K562 (cell line): ENCODE measurements around the gene UQCRC2. TPM values are rescaled to one million over a fixed set of nuclear protein-coding genes. Genes with fewer than 3 reads are reported as not detected.

Experiments
- ATAC-seq: fragments of 200-7000 bp; cut with Tn5 transposase; 3 replicates; pipeline ENCODE4 v1.9.1; 2020; ENCODE audit warnings: moderate library complexity
- BruUV-seq: library from RNA; stranded (reverse); fragments of 400-500 nt; replicated peaks from 2 replicates; lab custom pipeline; 2021; lab: Mats Ljungman, UMichigan
- CTCF ChIA-PET: fragments of 300-600 bp; formaldehyde crosslinking; extraction: SDS; loops from one replicate; lab custom pipeline; 2021; ENCODE audit warnings: low intra/inter-chr PET ratio; lab: Yijun Ruan, JAX
- POLR2A ChIA-PET: fragments of 300-600, 350-650 bp; sonication (Branson Sonifier 250); formaldehyde crosslinking; extraction: SDS; loops from one replicate; lab custom pipeline; 2021; ENCODE audit warnings: antibody characterized with exemption, inconsistent platforms; lab: Yijun Ruan, JAX
- DNase-seq, 4 experiments: peaks; one replicate each; pipeline versions ENCODE4 v3.0.0 to v3.0.0-alpha.2; 2011 to 2018; ENCODE audit warnings: low spot score in 3 of 4, mixed read lengths in 3 of 4; ENCODE audit errors: extremely low read depth in 1 of 4
- FAIRE-seq: peaks from 2 replicates; lab custom pipeline; 2011; peaks lifted over from hg19 to GRCh38; lab: Jason Lieb, UNC
- H2AFZ ChIP-seq: 2 replicates; pipeline ENCODE4 v1.6.0; 2011; ENCODE audit warnings: low read depth, low read length, control low read depth, inconsistent platforms
- H3K27ac ChIP-seq: fragments of 200-600 bp; 3 replicates; pipeline ENCODE4 v1.8.0; 2011; ENCODE audit warnings: low read depth, mild to moderate bottlenecking, control low read depth, inconsistent platforms, low read length, moderate library complexity, mixed read lengths; ENCODE audit errors: extremely low read depth
- H3K27me3 ChIP-seq, 2 experiments: fragments of 300-600 bp in 1 of 2; 2 replicates in 1 of 2; 3 replicates in 1 of 2; pipeline versions ENCODE4 v1.6.0 to v1.8.0; 2011; ENCODE audit warnings: inconsistent platforms in 2 of 2, low read length in 2 of 2, mild to moderate bottlenecking in 1 of 2, mixed read lengths in 1 of 2, moderate library complexity in 1 of 2; ENCODE audit not compliant: control insufficient read depth in 2 of 2, insufficient read depth in 2 of 2
- H3K36me3 ChIP-seq: fragments of 300-600 bp; 3 replicates; pipeline ENCODE4 v1.8.0; 2011; ENCODE audit warnings: mild to moderate bottlenecking, low read length, inconsistent platforms; ENCODE audit not compliant: control insufficient read depth, insufficient read depth
- H3K4me1 ChIP-seq, 2 experiments: fragments of 200-600 bp in 1 of 2; replicated peaks in 1 of 2; 2 replicates in 1 of 2; 3 replicates in 1 of 2; pipeline versions ENCODE4 v1.5.1 to v1.8.0; 2011; ENCODE audit warnings: inconsistent platforms in 2 of 2, low read length in 2 of 2, mild to moderate bottlenecking in 1 of 2, mixed read lengths in 1 of 2, moderate library complexity in 1 of 2; ENCODE audit not compliant: control insufficient read depth in 2 of 2, insufficient read depth in 2 of 2
- H3K4me2 ChIP-seq: 2 replicates; pipeline ENCODE4 v1.6.1; 2011; ENCODE audit warnings: low read length, control low read depth, inconsistent platforms, mixed read lengths; ENCODE audit not compliant: insufficient read depth
- H3K4me3 ChIP-seq: fragments of 200-600 bp; sonication (generic), shearing (Covaris generic); 2 replicates; pipeline ENCODE4 v1.5.1; 2016; ENCODE audit warnings: control low read depth, inconsistent platforms
- H3K79me2 ChIP-seq: fragments of 200-600 bp; 3 replicates; pipeline ENCODE4 v1.8.0; 2011; ENCODE audit warnings: low read length, inconsistent platforms; ENCODE audit not compliant: control insufficient read depth, insufficient read depth
- H3K9ac ChIP-seq, 2 experiments: 2 replicates each; pipeline versions ENCODE4 v1.6.0 to v1.6.1; 2011; ENCODE audit warnings: low read depth in 2 of 2, low read length in 2 of 2, control low read depth in 1 of 2, inconsistent platforms in 1 of 2, mild to moderate bottlenecking in 1 of 2, mixed read lengths in 1 of 2; ENCODE audit not compliant: insufficient read depth in 1 of 2
- H3K9me1 ChIP-seq: one replicate; pipeline ENCODE4 v1.6.0; 2011; ENCODE audit warnings: inconsistent platforms, mild to moderate bottlenecking, low read length, moderate library complexity; ENCODE audit not compliant: control insufficient read depth, insufficient read depth
- H3K9me3 ChIP-seq: replicated peaks from 2 replicates; pipeline ENCODE4 v1.5.1; 2011; ENCODE audit warnings: low read depth, low read length, inconsistent platforms; ENCODE audit not compliant: control insufficient read depth, insufficient read depth
- H4K20me1 ChIP-seq: replicated peaks from 2 replicates; pipeline ENCODE4 v1.6.1; 2011; ENCODE audit warnings: low read length, inconsistent platforms, mixed read lengths; ENCODE audit not compliant: control insufficient read depth, insufficient read depth
- ADNP ChIP-seq: fragments of 200-800 bp; sonication (Bioruptor generic); IDR thresholded peaks from 2 replicates; pipeline ENCODE4 v1.6.1; 2016; ENCODE audit warnings: missing genetic modification characterization, missing compliant biosample characterization
- CC2D1A ChIP-seq: fragments of 450-650 bp; IDR thresholded peaks from 2 replicates; pipeline ENCODE4 v1.6.1; 2017; ENCODE audit warnings: mild to moderate bottlenecking
- CEBPG ChIP-seq, 3 experiments: fragments of 200-800 bp in 1 of 3; sonication (Bioruptor generic) in 1 of 3; sonication (generic) in 1 of 3; formaldehyde crosslinking in 1 of 3; IDR thresholded peaks in 2 of 3; conservative IDR thresholded peaks in 1 of 3; 2 replicates each; pipeline versions ENCODE4 v1.6.1 to v1.8.0; 2016 to 2022; ENCODE audit warnings: missing compliant biosample characterization in 2 of 3, missing genetic modification characterization in 2 of 3, mild to moderate bottlenecking in 1 of 3, missing genetic modification reagents in 1 of 3
- CHD1 ChIP-seq: fragments of 200-600 bp; sonication (generic); IDR thresholded peaks from one replicate; pipeline ENCODE4 v1.6.1; 2012; ENCODE audit warnings: mild to moderate bottlenecking, moderate library complexity, low read length, inconsistent platforms
- CSDE1 ChIP-seq, 2 experiments: fragments of 450-650 bp; IDR thresholded peaks; 2 replicates each; pipeline ENCODE4 v1.6.1; 2016; ENCODE audit warnings: mild to moderate bottlenecking in 1 of 2
- EP300 ChIP-seq: IDR thresholded peaks from 2 replicates; pipeline ENCODE4 v1.6.1; 2012; ENCODE audit warnings: low read length, improper control_type of control experiment
- KDM2B ChIP-seq: fragments of 250-450 bp; sonication (Bioruptor Pico); IDR thresholded peaks from 2 replicates; pipeline ENCODE4 v1.8.0; 2021; ENCODE audit warnings: mild to moderate bottlenecking, moderate library complexity
- MAFF ChIP-seq: IDR thresholded peaks from 2 replicates; pipeline ENCODE4 v1.6.1; 2012; ENCODE audit warnings: low read length, improper control_type of control experiment
- MBD2 ChIP-seq: sonication (generic); IDR thresholded peaks from 2 replicates; pipeline ENCODE4 v1.6.1; 2016; ENCODE audit warnings: low read depth, borderline replicate concordance
- MXI1 ChIP-seq: IDR thresholded peaks from 2 replicates; pipeline ENCODE4 v1.6.1; 2011; ENCODE audit warnings: low read depth, mild to moderate bottlenecking, improper control_type of control experiment, low read length
- NCOA1 ChIP-seq: fragments of 450-650 bp; IDR thresholded peaks from 2 replicates; pipeline ENCODE4 v1.6.1; 2016; ENCODE audit warnings: low read depth
- NCOA6 ChIP-seq: fragments of 450-650 bp; IDR thresholded peaks from 2 replicates; pipeline ENCODE4 v1.6.1; 2017; ENCODE audit warnings: mild to moderate bottlenecking
- NFIX ChIP-seq: fragments of 250-450 bp; sonication (Bioruptor Pico); IDR thresholded peaks from 2 replicates; pipeline ENCODE4 v1.4.0; 2020; ENCODE audit warnings: low read depth, mild to moderate bottlenecking, moderate library complexity
- PRMT5 ChIP-seq: sonication (generic); formaldehyde crosslinking; IDR thresholded peaks from 2 replicates; pipeline ENCODE4 v1.5.0; 2020; ENCODE audit warnings: missing genetic modification reagents
- SMARCA5 ChIP-seq: fragments of 450-650 bp; IDR thresholded peaks from 2 replicates; pipeline ENCODE4 v1.6.1; 2016
- TRIM24 ChIP-seq, 2 experiments: fragments of 450-650 bp; IDR thresholded peaks; 2 replicates each; pipeline ENCODE4 v1.6.1; 2016
- XRCC3 ChIP-seq: fragments of 450-650 bp; IDR thresholded peaks from 2 replicates; pipeline ENCODE4 v1.6.1; 2017; ENCODE audit warnings: mild to moderate bottlenecking, moderate library complexity
- ZC3H8 ChIP-seq: fragments of 450-650 bp; IDR thresholded peaks from 2 replicates; pipeline ENCODE4 v1.6.1; 2017
- ZNF354B ChIP-seq: fragments of 250-450 bp; sonication (Bioruptor Pico); IDR thresholded peaks from 2 replicates; pipeline ENCODE4 v1.4.0; 2020
- WGBS: fragments of 100-300 bp; shearing (Covaris generic); methylation state at CpG from one replicate; pipeline ENCODE4 v1.1.6; 2016; ENCODE audit warnings: low coverage, mixed read lengths; ENCODE audit not compliant: insufficient coverage; ENCODE audit errors: missing lambda C conversion rate; 5-methylcytosine and 5-hydroxymethylcytosine counted together
- in situ Hi-C: fragments of 300-500 bp; cut with MboI; formaldehyde crosslinking; loops from 4 replicates; pipeline ENCODE4 v1.15.0; 2018; ENCODE audit warnings: inconsistent platforms, mixed read lengths
- intact Hi-C: fragments of 100-400 bp; cut with micrococcal nuclease; formaldehyde crosslinking; loops from 2 replicates; pipeline ENCODE4 v1.14.2; 2022
- polyA plus RNA-seq, 8 experiments: library from polyadenylated mRNA; depleted of rRNA in 4 of 8; stranded (reverse) in 5 of 8; unstranded in 3 of 8; fragments of >200 nt; fragmentation: Nextera tagmentation in 2 of 8; fragmentation: Illumina TruSeq in 1 of 8; extraction: Ambion mirVana in 2 of 8; extraction: Trizol in 1 of 8; gene quantifications; 2 replicates each; pipeline versions ENCODE4 v1.2.1 to v1.2.3, GENCODE V29; 2011 to 2014; ENCODE audit warnings: inconsistent platforms in 1 of 8, missing spikeins in 1 of 8
- total RNA-seq, 7 experiments: library from RNA; depleted of rRNA in 6 of 7; stranded (reverse); fragments of >200 nt in 6 of 7; fragmentation: Illumina TruSeq in 2 of 7; extraction: Trizol in 2 of 7; gene quantifications; 2 replicates each; pipeline versions ENCODE4 v1.2.1 to v1.2.3, GENCODE V29; 2011 to 2021; ENCODE audit warnings: low replicate concordance in 1 of 7

Gene UQCRC2
- total and polyA plus RNA-seq, 9 of the 15 experiments (the other 6 are each of a cell fraction or from before 2014, with no cell fraction given), result 177 to 516 (median 319) TPM

- Histone ChIP-seq H3K27me3 (no peaks in the 10 kb centered on the region), H3K79me2 (no peaks in the 10 kb centered on the region; the same call in 2 of the 3 replicates), H3K4me3 (no peak overlapping the region), H3K9ac (no peak overlapping the region), H3K4me1 (no peaks in the 10 kb centered on the region; a peak in 1 of 5 replicates), H3K4me2 (no peak overlapping the region), H4K20me1 (no peaks in the 10 kb centered on the region), H3K9me1 (no peaks in the 10 kb centered on the region), H3K9me3 (no peaks in the 10 kb centered on the region), H2AFZ (no peak overlapping the region), H3K36me3 (no peaks in the 10 kb centered on the region), H3K27ac (no peak overlapping the region)
- ChIA-PET CTCF (no interaction called here), POLR2A (interaction anchor here (0.7 to 1.2 kb wide), 3 partner anchors 8 to 38 kb away, joined by 3 to 4 read pairs (median 3); no protein-coding TSS in a partner anchor)
- BruUV-seq, result no TSS peak
- in situ Hi-C loops, result loop anchor here (25.0 kb wide), 1 partner anchor 1018 kb away; no protein-coding TSS in a partner anchor
- FAIRE-seq (no peak), ATAC-seq (no peak), DNase-seq (no peak)
- WGBS, result 84% methylated on average over 6 of the region's 6 CpGs
- TF ChIP-seq EP300, result no peak
- no peak for TF ChIP-seq NCOA1
- intact Hi-C loops, result no loop called here
These were observed 77.1 kb downstream of the UQCRC2 start for GRCh38 chr16:22030087-22030812.

- Histone ChIP-seq H4K20me1 (no peaks in the 10 kb centered on the region), H3K79me2 (no peaks in the 10 kb centered on the region; the same call in 2 of the 3 replicates), H3K27me3 (no peaks in the 10 kb centered on the region), H3K27ac (no peak overlapping the region), H3K9me3 (no peaks in the 10 kb centered on the region), H3K4me2 (no peak overlapping the region), H3K36me3 (no peaks in the 10 kb centered on the region), H2AFZ (no peak overlapping the region), H3K4me1 (no peaks in the 10 kb centered on the region; a peak in 1 of 5 replicates), H3K9ac (no peak overlapping the region), H3K4me3 (no peak overlapping the region), H3K9me1 (no peaks in the 10 kb centered on the region)
- in situ Hi-C loops (loop anchor here (25.0 kb wide), 1 partner anchor 1019 kb away; no protein-coding TSS in a partner anchor), intact Hi-C loops (no loop called here)
- BruUV-seq, result no TSS peak
- CTCF ChIA-PET, result no interaction called here
- FAIRE-seq (no peak), DNase-seq (no peak), ATAC-seq (no peak)
- POLR2A ChIA-PET, result interaction anchor here (0.9 kb wide), 1 partner anchor 19 kb away, joined by 3 read pairs; no protein-coding TSS in a partner anchor
- 40% methylated on average over 2 of the region's 2 CpGs for WGBS
- TF ChIP-seq NFIX (CRISPR knock-in tag) (no peak), CHD1 (no peak), PRMT5 (CRISPR knock-in tag) (no peak), ZNF354B (CRISPR knock-in tag) (no peak), MAFF (peak; percentile 97), CSDE1 (IDR thresholded peaks at IDR 0.05) (0 out of 4 replicates have a peak, but pooled peaks of 1 of the 2 experiments have one; percentile 10), CEBPG (CRISPR knock-in tag; IDR thresholded peaks at IDR 0.05) (no peak), CEBPG (tag; conservative IDR thresholded peaks at IDR 0.05 in 1 of 2, IDR thresholded peaks at IDR 0.05 in 1 of 2) (peak in 1 of 2 experiments; percentile 38; a peak in 1 of 4 replicates), XRCC3 (no peak), ZC3H8 (no peak), MXI1 (no peak), CC2D1A (no peak), ADNP (tag) (no peak), MBD2 (no peak), TRIM24 (IDR thresholded peaks at IDR 0.05) (peak in 1 of 2 experiments; percentile 46; a peak in 1 of 4 replicates), SMARCA5 (no peak), NCOA6 (no peak), KDM2B (CRISPR knock-in tag) (no peak)
These were observed 78.4 kb downstream of the UQCRC2 start for GRCh38 chr16:22031483-22032083.
